Stimulated activated CD8-positive, alpha-beta memory T cell treated with anti-CD3 and anti-CD28 coated beads, Interleukin-15, amount 100 ng/mL, for 4 hours (primary cell): ENCODE measurements around the gene MFF.

Source experiments
- DNase-seq, 2 donors: peaks; one replicate each; pipeline ENCODE4 v3.0.0-alpha.2; 2020; ENCODE audit warnings: low read depth in 2 of 2

Gene MFF

GRCh38 chr2:227406177-227407031, 81.4 kb downstream of the MFF start:
- no peak for DNase-seq
